ENCODE measurements around the gene IFFO2. TPM values are rescaled to one million over a fixed set of nuclear protein-coding genes. Genes with fewer than 3 reads are reported as not detected.

IFFO2 gene
- total and polyA plus RNA-seq, 2 of the 13 experiments (the other 11 are each of a cell fraction or from before 2014, with no cell fraction given): 7.3 to 16.7 TPM

- Histone ChIP-seq H4K20me1 (ENCODE audit: insufficient read depth, low read length) (no peaks in the 10 kb centered on the region), H3K27me3 (ENCODE audit: control insufficient read depth in 1 of 2, insufficient read depth in 2 of 2, low read length in 2 of 2) (peaks cover 1 to 21% of the 10 kb centered on the region in 2 experiments; a peak in 2 of 5 replicates), H3K4me3 (replicated peaks in 1 of 3; ENCODE audit: insufficient read depth in 1 of 3, low read depth in 2 of 3, low read length in 3 of 3) (no peak overlapping the region), H3K4me2 (ENCODE audit: low read depth, low read length) (no peak overlapping the region), H3K9ac (ENCODE audit: insufficient read depth, low read depth, low read length) (no peak overlapping the region), H2AFZ (ENCODE audit: low read length) (no peak overlapping the region), H3K4me1 (ENCODE audit: insufficient read depth, low read length) (no peaks in the 10 kb centered on the region), H3K27ac (ENCODE audit: extremely low read length, insufficient read depth, low read length) (no peak overlapping the region), H3K9me3 (ENCODE audit: low read length) (no peaks in the 10 kb centered on the region), H3K79me2 (ENCODE audit: insufficient read depth, low read length) (no peaks in the 10 kb centered on the region), H3K36me3 (replicated peaks in 1 of 2; ENCODE audit: control insufficient read depth in 1 of 2, insufficient read depth in 2 of 2, low read length in 2 of 2) (no peaks in the 10 kb centered on the region)
- no peak for ATAC-seq
- CTCF ChIA-PET (ENCODE audit: low intra/inter-chr PET ratio, low total read pairs): no interaction called here
- no peak for FAIRE-seq
- DNase-seq (ENCODE audit: low spot score): no peak
- BruUV-seq (replicated peaks): no TSS peak
- POLR2A ChIA-PET: no interaction called here
- WGBS (ENCODE audit: low lambda C conversion rate): 40% methylated on average over 7 of the region's 8 CpGs
- intact Hi-C loops (cut with micrococcal nuclease; ENCODE audit: unreplicated experiment): no loop called here
- in situ Hi-C loops (cut with HindIII; ENCODE audit: extremely low pct_ligation_motif_present, low pct_unique_long_range_greater_than_20kb): no loop called here
- no peak for TF ChIP-seq ZMAT3 (CRISPR knock-in tag; conservative IDR thresholded peaks at IDR 0.05)
- no peak for TF ChIP-seq ZNF597 (CRISPR knock-in tag; IDR thresholded peaks at IDR 0.05)
- TF ChIP-seq SP140L (CRISPR knock-in tag; IDR thresholded peaks at IDR 0.05; ENCODE audit: borderline replicate concordance): no peak
- no peak for TF ChIP-seq POLR2AphosphoS2 (IDR thresholded peaks at IDR 0.05; ENCODE audit: low read depth, low read length)
- no peak for TF ChIP-seq ZHX2 (IDR thresholded peaks at IDR 0.05; ENCODE audit: low read depth)
- no peak for TF ChIP-seq ZHX2 (CRISPR knock-in tag; IDR thresholded peaks at IDR 0.05; ENCODE audit: borderline replicate concordance)
- TF ChIP-seq ZNF20 (CRISPR knock-in tag; IDR thresholded peaks at IDR 0.05): no peak
- no peak for TF ChIP-seq NBN (conservative IDR thresholded peaks at IDR 0.05)
- no peak for TF ChIP-seq CENPX (CRISPR knock-in tag; IDR thresholded peaks at IDR 0.05)
- TF ChIP-seq ZNF510 (CRISPR knock-in tag; IDR thresholded peaks at IDR 0.05; ENCODE audit: low read depth): no peak
- TF ChIP-seq BRF2 (CRISPR knock-in tag; IDR thresholded peaks at IDR 0.05): no peak
- TF ChIP-seq MNT (IDR thresholded peaks at IDR 0.05): no peak
- no peak for TF ChIP-seq TEAD3 (CRISPR knock-in tag; optimal IDR thresholded peaks at IDR 0.05; ENCODE audit: borderline replicate concordance)
- no peak for TF ChIP-seq ZNF644 (CRISPR knock-in tag; IDR thresholded peaks at IDR 0.05; ENCODE audit: low read depth)
- no peak for TF ChIP-seq ZNF780A (CRISPR knock-in tag; IDR thresholded peaks at IDR 0.05)
- no peak for TF ChIP-seq MAFK (conservative IDR thresholded peaks at IDR 0.05 in 1 of 2, IDR thresholded peaks at IDR 0.05 in 1 of 2; ENCODE audit: low read length in 2 of 2)
- TF ChIP-seq ASH2L (IDR thresholded peaks at IDR 0.05; ENCODE audit: insufficient read length, low read depth, low read length): no peak
- no peak for TF ChIP-seq SRY (CRISPR knock-in tag; IDR thresholded peaks at IDR 0.05)
Measured at GRCh38 chr1:18974005-18974404, 17.5 kb upstream of the IFFO2 start.
